ENCODE results near the gene LRRC58. TPM values are rescaled to one million over a fixed set of nuclear protein-coding genes. Genes with fewer than 3 reads are reported as not detected.

LRRC58 gene
- total RNA-seq, 1 donor from 2014 or later: 25.0 TPM

GRCh38 chr3:120368172-120368571 lies 19.0 kb upstream of the LRRC58 start:
- DNase-seq (ENCODE audit: extremely low spot score in 2 of 2): no peak
- intact Hi-C loops (cut with DNase I): no loop called here
- Histone ChIP-seq H3K4me1 (no peaks in the 10 kb centered on the region), H3K9me3 (no peaks in the 10 kb centered on the region), H3K27me3 (no peaks in the 10 kb centered on the region), H3K27ac (no peak overlapping the region), H3K4me3 (no peak overlapping the region), H3K36me3 (no peaks in the 10 kb centered on the region)
- TF ChIP-seq POLR2AphosphoS5 (IDR thresholded peaks at IDR 0.05; ENCODE audit: insufficient read depth in 1 of 2, low read depth in 1 of 2) (no peak), POLR2A (IDR thresholded peaks at IDR 0.05) (no peak), CTCF (IDR thresholded peaks at IDR 0.05) (no peak)

GRCh38 chr3:120364821-120365220 lies 15.7 kb upstream of the LRRC58 start:
- H3K27me3 ChIP-seq: no peaks in the 10 kb centered on the region
- H3K36me3 ChIP-seq: no peaks in the 10 kb centered on the region
- H3K9me3 ChIP-seq: no peaks in the 10 kb centered on the region
- H3K27ac ChIP-seq: no peak overlapping the region
- TF ChIP-seq CTCF (IDR thresholded peaks at IDR 0.05) (no peak), POLR2AphosphoS5 (IDR thresholded peaks at IDR 0.05; ENCODE audit: insufficient read depth in 1 of 2, low read depth in 1 of 2) (no peak), POLR2A (IDR thresholded peaks at IDR 0.05) (no peak)
- H3K4me1 ChIP-seq: no peaks in the 10 kb centered on the region
- intact Hi-C loops (cut with DNase I): no loop called here
- no peak overlapping the region for H3K4me3 ChIP-seq
- DNase-seq (ENCODE audit: extremely low spot score in 2 of 2): no peak

- H3K4me1 ChIP-seq: no peaks in the 10 kb centered on the region
- H3K4me3 ChIP-seq: no peak overlapping the region
- H3K27me3 ChIP-seq: no peaks in the 10 kb centered on the region
- no peak for DNase-seq (ENCODE audit: extremely low spot score in 2 of 2)
- no peaks in the 10 kb centered on the region for H3K36me3 ChIP-seq
- H3K9me3 ChIP-seq: no peaks in the 10 kb centered on the region
- no peak overlapping the region for H3K27ac ChIP-seq
- intact Hi-C loops (cut with DNase I): no loop called here
- TF ChIP-seq CTCF (IDR thresholded peaks at IDR 0.05): no peak
- no peak for TF ChIP-seq POLR2AphosphoS5 (IDR thresholded peaks at IDR 0.05; ENCODE audit: insufficient read depth in 1 of 2, low read depth in 1 of 2)
Observed at GRCh38 chr3:120364101-120364500, 14.9 kb upstream of the LRRC58 start.

- intact Hi-C loops (cut with DNase I): no loop called here
Observed at GRCh38 chr3:120357807-120358206, 8.7 kb upstream of the LRRC58 start.

DNA sequence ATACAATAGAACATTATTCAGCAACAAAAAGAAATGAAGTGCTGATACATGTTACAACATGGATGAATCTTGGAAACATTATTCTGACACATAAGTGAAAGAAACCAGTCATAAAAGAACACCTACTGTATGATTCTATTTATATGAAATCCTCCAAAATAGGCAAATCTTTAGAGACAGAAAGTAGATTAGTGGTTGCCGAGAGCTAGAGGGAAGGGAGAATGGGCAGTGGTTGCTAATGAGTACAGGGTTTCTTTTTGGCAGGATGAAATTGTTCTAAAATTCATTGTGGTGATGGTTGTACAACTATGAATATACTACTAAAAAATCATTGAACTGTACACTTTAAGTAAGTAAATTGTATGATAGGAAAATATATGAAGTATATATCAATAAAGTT lies 6.3 kb upstream of the LRRC58 start:
- H3K27me3 ChIP-seq: no peaks in the 10 kb centered on the region
- H3K36me3 ChIP-seq: no peaks in the 10 kb centered on the region
- intact Hi-C loops (cut with DNase I): no loop called here
- no peak for TF ChIP-seq POLR2AphosphoS5 (IDR thresholded peaks at IDR 0.05; ENCODE audit: insufficient read depth in 1 of 2, low read depth in 1 of 2)
- TF ChIP-seq CTCF (IDR thresholded peaks at IDR 0.05): no peak
- TF ChIP-seq POLR2A (IDR thresholded peaks at IDR 0.05): no peak
- H3K9me3 ChIP-seq: no peaks in the 10 kb centered on the region
- no peak for DNase-seq (ENCODE audit: extremely low spot score in 2 of 2)
- peaks cover 7% of the 10 kb centered on the region for H3K4me1 ChIP-seq
- H3K27ac ChIP-seq: no peak overlapping the region
- no peak overlapping the region for H3K4me3 ChIP-seq

More at GRCh38 chr3:120357807-120358206, 8.7 kb upstream of the LRRC58 start:
- no peak overlapping the region for H3K27ac ChIP-seq
- no peaks in the 10 kb centered on the region for H3K4me1 ChIP-seq
- no peaks in the 10 kb centered on the region for H3K27me3 ChIP-seq
- DNase-seq (ENCODE audit: extremely low spot score in 2 of 2): no peak
- no peak overlapping the region for H3K4me3 ChIP-seq
- TF ChIP-seq POLR2AphosphoS5 (IDR thresholded peaks at IDR 0.05; ENCODE audit: insufficient read depth in 1 of 2, low read depth in 1 of 2): no peak
- no peak for TF ChIP-seq CTCF (IDR thresholded peaks at IDR 0.05)
- no peak for TF ChIP-seq POLR2A (IDR thresholded peaks at IDR 0.05)
- H3K36me3 ChIP-seq: no peaks in the 10 kb centered on the region
- no peaks in the 10 kb centered on the region for H3K9me3 ChIP-seq
